MM.1S (cell line): ENCODE results near the gene NUP214.

Source experiments
- DNase-seq: peaks from one replicate; pipeline ENCODE4 v3.0.0-alpha.2; 2015
- H2AFZ ChIP-seq: fragments of 300-600 bp; sonication (generic); 2 replicates; pipeline ENCODE4 v1.6.0; 2016; ENCODE audit warnings: antibody characterized with exemption, low read length
- H3F3A ChIP-seq: fragments of 300-600 bp; sonication (generic); 2 replicates; pipeline ENCODE4 v1.6.1; 2016; ENCODE audit warnings: mild to moderate bottlenecking, antibody characterized with exemption, low read length, moderate library complexity, mixed read lengths; ENCODE audit not compliant: insufficient read depth
- H3K27ac ChIP-seq: fragments of 300-600 bp; sonication (generic); 2 replicates; pipeline ENCODE4 v1.5.1; 2016; ENCODE audit warnings: mild to moderate bottlenecking, low read length
- H3K27me3 ChIP-seq: fragments of 300-600 bp; sonication (generic); replicated peaks from 2 replicates; pipeline ENCODE4 v1.6.0; 2016; ENCODE audit warnings: low read length; ENCODE audit not compliant: insufficient read depth
- H3K36me3 ChIP-seq: fragments of 300-600 bp; sonication (generic); replicated peaks from 2 replicates; pipeline ENCODE4 v1.6.1; 2016; ENCODE audit warnings: mild to moderate bottlenecking, low read length, mixed read lengths; ENCODE audit not compliant: insufficient read depth
- H3K4me1 ChIP-seq: fragments of 300-600 bp; sonication (generic); 2 replicates; pipeline ENCODE4 v1.6.1; 2016; ENCODE audit warnings: low read length, mixed read lengths
- H3K4me2 ChIP-seq: fragments of 300-600 bp; sonication (generic); 2 replicates; pipeline ENCODE4 v1.6.0; 2016; ENCODE audit warnings: low read depth, low read length
- H3K4me3 ChIP-seq: fragments of 300-600 bp; sonication (generic); 2 replicates; pipeline ENCODE4 v1.5.1; 2016; ENCODE audit warnings: low read length, mixed read lengths
- H3K79me2 ChIP-seq: fragments of 300-600 bp; sonication (generic); 2 replicates; pipeline ENCODE4 v1.6.1; 2016; ENCODE audit warnings: mixed run types, low read length, mixed read lengths
- H3K9ac ChIP-seq: fragments of 300-600 bp; sonication (generic); 2 replicates; pipeline ENCODE4 v1.6.1; 2016; ENCODE audit warnings: low read length, mixed read lengths
- H3K9me2 ChIP-seq: fragments of 300-600 bp; sonication (generic); replicated peaks from 2 replicates; pipeline ENCODE4 v1.6.1; 2016; ENCODE audit warnings: mild to moderate bottlenecking, low read length, mixed read lengths; ENCODE audit not compliant: insufficient read depth
- H3K9me3 ChIP-seq: fragments of 300-600 bp; sonication (generic); replicated peaks from 2 replicates; pipeline ENCODE4 v1.6.1; 2016; ENCODE audit warnings: mild to moderate bottlenecking, low read length, mixed read lengths; ENCODE audit not compliant: insufficient read depth
- H4K20me1 ChIP-seq: fragments of 300-600 bp; sonication (generic); 2 replicates; pipeline ENCODE4 v1.6.1; 2016; ENCODE audit warnings: mild to moderate bottlenecking, low read length, moderate library complexity, mixed read lengths; ENCODE audit not compliant: insufficient read depth
- CTCF ChIP-seq: fragments of 300-600 bp; sonication (generic); IDR thresholded peaks from 2 replicates; pipeline ENCODE4 v1.5.1; 2016; ENCODE audit warnings: antibody characterized with exemption, low read length, mixed read lengths
- EZH2 ChIP-seq: fragments of 300-600 bp; sonication (generic); optimal IDR thresholded peaks from 2 replicates; pipeline ENCODE3; 2017; ENCODE audit warnings: low read depth, mild to moderate bottlenecking, antibody characterized with exemption, low read length, mixed read lengths
- EZH2phosphoT487 ChIP-seq: fragments of 300-600 bp; sonication (generic); IDR thresholded peaks from 2 replicates; pipeline ENCODE4 v1.6.1; 2018; ENCODE audit warnings: antibody characterized with exemption, low read length

The NUP214 gene

GRCh38 chr9:131279196-131279862 lies 153.9 kb downstream of the NUP214 start:
- TF ChIP-seq EZH2: no peak
- TF ChIP-seq EZH2phosphoT487: no peak
- no peak for TF ChIP-seq CTCF
- H3K36me3 ChIP-seq: no peaks in the 10 kb centered on the region
- no peak overlapping the region for H3K4me2 ChIP-seq
- no peaks in the 10 kb centered on the region for H3K4me1 ChIP-seq
- H4K20me1 ChIP-seq: no peaks in the 10 kb centered on the region
- H3K9me2 ChIP-seq: no peaks in the 10 kb centered on the region
- H3K27me3 ChIP-seq: peaks cover 27% of the 10 kb centered on the region
- no peak overlapping the region for H2AFZ ChIP-seq
- DNase-seq: no peak
- no peak overlapping the region for H3K9ac ChIP-seq
- no peak overlapping the region for H3K27ac ChIP-seq
- H3K79me2 ChIP-seq: peaks cover 22% of the 10 kb centered on the region
- peaks cover 29% of the 10 kb centered on the region for H3F3A ChIP-seq
- H3K4me3 ChIP-seq: no peak overlapping the region
- H3K9me3 ChIP-seq: no peaks in the 10 kb centered on the region

DNA sequence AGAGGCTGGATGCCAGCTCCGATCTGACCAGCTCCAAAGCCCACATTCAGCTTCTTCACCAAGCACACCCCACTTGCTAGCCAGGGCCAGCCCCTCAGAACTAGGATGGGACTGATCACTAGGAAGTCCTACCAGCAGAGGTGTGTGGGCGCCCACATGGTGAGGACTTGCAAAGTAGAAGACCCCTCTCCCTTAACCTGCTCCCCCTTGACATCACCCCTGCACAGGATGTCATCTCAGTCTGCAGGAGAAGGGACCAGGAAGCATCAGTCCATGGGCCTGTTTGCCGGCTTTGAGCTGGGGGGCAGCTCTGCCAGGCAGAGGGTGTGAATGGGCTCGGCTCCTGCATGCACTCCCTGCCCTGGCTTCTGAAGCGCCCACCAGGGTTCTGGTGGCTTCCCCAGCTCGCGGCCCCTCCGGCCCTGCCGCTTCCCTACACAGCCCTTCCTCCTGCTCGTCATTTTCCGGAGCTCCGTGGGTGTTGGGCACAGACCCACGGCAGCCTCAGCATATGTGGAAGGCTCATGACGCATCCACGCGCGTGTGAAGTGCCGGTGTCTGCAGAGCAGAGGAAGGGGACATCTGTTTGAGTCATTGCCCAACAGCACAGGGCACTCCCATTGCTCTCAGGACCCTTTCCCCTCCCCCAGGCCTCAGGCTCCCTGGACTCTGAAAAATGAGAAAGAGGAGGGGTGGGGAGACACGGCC lies 154.6 kb downstream of the NUP214 start:
- H2AFZ ChIP-seq: no peak overlapping the region
- peaks cover 15% of the 10 kb centered on the region for H3K79me2 ChIP-seq
- no peaks in the 10 kb centered on the region for H4K20me1 ChIP-seq
- no peaks in the 10 kb centered on the region for H3K4me1 ChIP-seq
- no peaks in the 10 kb centered on the region for H3K9me3 ChIP-seq
- no peak for DNase-seq
- H3K4me3 ChIP-seq: no peak overlapping the region
- H3F3A ChIP-seq: peaks cover 23% of the 10 kb centered on the region
- H3K4me2 ChIP-seq: no peak overlapping the region
- H3K36me3 ChIP-seq: no peaks in the 10 kb centered on the region
- TF ChIP-seq EZH2 (no peak), CTCF (no peak), EZH2phosphoT487 (no peak)
- H3K9me2 ChIP-seq: no peaks in the 10 kb centered on the region
- H3K9ac ChIP-seq: no peak overlapping the region
- H3K27me3 ChIP-seq: peaks cover 27% of the 10 kb centered on the region
- no peak overlapping the region for H3K27ac ChIP-seq

DNA sequence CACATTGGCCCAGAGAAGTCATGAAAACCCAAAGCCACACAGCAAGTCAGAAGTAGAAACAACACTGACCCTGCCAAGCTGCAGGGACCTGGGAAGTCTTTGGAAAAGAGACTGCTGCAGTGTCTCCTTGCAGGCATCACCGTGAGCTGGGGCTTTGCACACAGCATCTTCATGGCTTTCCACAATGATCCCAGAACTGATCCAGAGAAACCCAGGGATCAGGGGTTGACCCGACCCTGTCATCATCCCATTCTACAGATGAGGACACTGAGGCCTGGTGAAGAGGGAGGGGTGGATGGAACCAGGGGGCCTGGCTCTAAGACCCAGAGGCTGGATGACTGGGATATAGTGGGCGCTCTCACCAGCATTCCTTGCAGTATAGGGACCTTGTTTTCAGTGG lies 155.3 kb downstream of the NUP214 start:
- DNase-seq: no peak
- Histone ChIP-seq H3K4me2 (no peak overlapping the region), H3K27me3 (peaks cover 27% of the 10 kb centered on the region), H3K79me2 (peaks cover 8% of the 10 kb centered on the region), H3F3A (peaks cover 16% of the 10 kb centered on the region), H3K9ac (no peak overlapping the region), H3K27ac (no peak overlapping the region), H3K9me2 (no peaks in the 10 kb centered on the region), H3K4me3 (no peak overlapping the region), H3K36me3 (no peaks in the 10 kb centered on the region), H4K20me1 (no peaks in the 10 kb centered on the region), H3K4me1 (no peaks in the 10 kb centered on the region), H2AFZ (no peak overlapping the region), H3K9me3 (no peaks in the 10 kb centered on the region)
- TF ChIP-seq CTCF: no peak
- no peak for TF ChIP-seq EZH2phosphoT487
